Hypothalamus (tissue), 51 donors: ENCODE data around the gene E4F1.

Experiments
- DNase-seq, 51 donors: peaks; one replicate each; lab custom pipeline; 2025; lab: John Stamatoyannopoulos, UW

E4F1 gene

GRCh38 chr16:2223221-2223941, at the start of gene E4F1:
Gene E4F1 (plus strand): TSS chr16:2223591. CDS start chr16:2223614, 23 bp downstream.
- DNase-seq: peak; percentile 65 to 100 (median 98)

GRCh38 chr16:2173916-2174315, 49.5 kb upstream of the E4F1 start:
- no peak for DNase-seq

- DNase-seq: peak in 3 of 51 donors; percentile 12 to 60 (median 30)
Measured at GRCh38 chr16:2174396-2175131, 48.8 kb upstream of the E4F1 start.

GRCh38 chr16:2175454-2175853, 47.9 kb upstream of the E4F1 start:
- DNase-seq: no peak

GRCh38 chr16:2176047-2176446, 47.3 kb upstream of the E4F1 start:
- no peak for DNase-seq

- DNase-seq: no peak
Measured at GRCh38 chr16:2177101-2177500, 46.3 kb upstream of the E4F1 start.

- no peak for DNase-seq
Measured at GRCh38 chr16:2177561-2177960, 45.8 kb upstream of the E4F1 start.

- DNase-seq: peak in 1 of 51 donors; percentile 31
Measured at GRCh38 chr16:2178321-2179106, 44.9 kb upstream of the E4F1 start.

GRCh38 chr16:2179107-2179501, 44.3 kb upstream of the E4F1 start:
- no peak for DNase-seq

- DNase-seq: no peak
Measured at GRCh38 chr16:2179576-2179975, 43.8 kb upstream of the E4F1 start.

GRCh38 chr16:2180461-2180860, 42.9 kb upstream of the E4F1 start:
- DNase-seq: no peak

GRCh38 chr16:2180962-2181923, 42.1 kb upstream of the E4F1 start:
- DNase-seq: no peak

- no peak for DNase-seq
Measured at GRCh38 chr16:2181952-2182351, 41.4 kb upstream of the E4F1 start.

- no peak for DNase-seq
Measured at GRCh38 chr16:2183671-2184070, 39.7 kb upstream of the E4F1 start.

GRCh38 chr16:2184346-2184745, 39.0 kb upstream of the E4F1 start:
- no peak for DNase-seq

- DNase-seq: no peak
Measured at GRCh38 chr16:2184962-2185361, 38.4 kb upstream of the E4F1 start.

- no peak for DNase-seq
Measured at GRCh38 chr16:2186064-2186463, 37.3 kb upstream of the E4F1 start.

GRCh38 chr16:2186505-2186904, 36.9 kb upstream of the E4F1 start:
- no peak for DNase-seq

GRCh38 chr16:2187212-2187611, 36.2 kb upstream of the E4F1 start:
- no peak for DNase-seq

GRCh38 chr16:2188395-2188794, 35.0 kb upstream of the E4F1 start:
- no peak for DNase-seq
